ENCODE results near the gene PLA2G3. TPM values are rescaled to one million over a fixed set of nuclear protein-coding genes. Genes with fewer than 3 reads are reported as not detected.

Gene PLA2G3
- total RNA-seq, 1 donor, result 0.36 TPM

DNA sequence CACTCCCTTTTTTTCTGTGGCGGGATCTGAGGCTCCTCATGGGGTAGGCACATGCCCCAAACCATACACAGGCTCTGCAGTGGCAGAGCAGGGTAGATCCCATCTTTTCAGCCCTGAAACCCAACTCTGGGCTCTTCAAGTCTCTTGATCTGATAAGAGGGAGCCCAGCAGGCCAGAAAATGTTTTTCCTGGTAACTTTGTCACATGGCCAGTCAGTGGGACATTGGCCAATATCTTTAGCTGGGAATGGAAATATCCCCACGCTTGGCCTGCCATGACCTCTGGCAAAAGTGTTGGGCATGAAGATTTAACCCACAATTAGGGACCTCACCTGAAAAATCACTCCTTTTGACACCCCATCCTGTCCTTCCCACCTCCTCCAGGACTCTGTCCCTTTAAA lies 9.4 kb downstream of the PLA2G3 start:
- no peaks in the 10 kb centered on the region for H3K79me2 ChIP-seq (ENCODE audit: insufficient read depth, low read length)
- no peak overlapping the region for H3K4me3 ChIP-seq (ENCODE audit: insufficient read depth, low read length)
- no peaks in the 10 kb centered on the region for H3K4me1 ChIP-seq (ENCODE audit: insufficient read depth, low read length)
- no peaks in the 10 kb centered on the region for H3K9me3 ChIP-seq (ENCODE audit: low read depth, low read length)
- no peak overlapping the region for H3K4me2 ChIP-seq (ENCODE audit: insufficient read depth, low read length)
- TF ChIP-seq CTCF (IDR thresholded peaks at IDR 0.05; ENCODE audit: extremely low read depth, low read depth, low read length), result no peak
- no peak overlapping the region for H2AFZ ChIP-seq (ENCODE audit: low read length)
- no peaks in the 10 kb centered on the region for H3K27me3 ChIP-seq (ENCODE audit: insufficient read depth, low read length)
- peak; percentile 52 for DNase-seq (ENCODE audit: insufficient read length, low spot score, missing footprints)
- H4K20me1 ChIP-seq (ENCODE audit: insufficient read depth, low read length), result no peaks in the 10 kb centered on the region
- H3K36me3 ChIP-seq (ENCODE audit: insufficient read depth, low read length), result no peaks in the 10 kb centered on the region
- H3K27ac ChIP-seq (ENCODE audit: low read depth, low read length), result no peak overlapping the region

GRCh38 chr22:31128156-31128555 lies 12.2 kb downstream of the PLA2G3 start:
- no peak overlapping the region for H3K4me3 ChIP-seq (ENCODE audit: insufficient read depth, low read length)
- no peaks in the 10 kb centered on the region for H4K20me1 ChIP-seq (ENCODE audit: insufficient read depth, low read length)
- no peak for TF ChIP-seq CTCF (IDR thresholded peaks at IDR 0.05; ENCODE audit: extremely low read depth, low read depth, low read length)
- no peak overlapping the region for H3K27ac ChIP-seq (ENCODE audit: low read depth, low read length)
- no peaks in the 10 kb centered on the region for H3K4me1 ChIP-seq (ENCODE audit: insufficient read depth, low read length)
- H2AFZ ChIP-seq (ENCODE audit: low read length), result no peak overlapping the region
- peaks cover 11% of the 10 kb centered on the region for H3K27me3 ChIP-seq (ENCODE audit: insufficient read depth, low read length)
- H3K4me2 ChIP-seq (ENCODE audit: insufficient read depth, low read length), result no peak overlapping the region
- H3K79me2 ChIP-seq (ENCODE audit: insufficient read depth, low read length), result no peaks in the 10 kb centered on the region
- no peaks in the 10 kb centered on the region for H3K9me3 ChIP-seq (ENCODE audit: low read depth, low read length)
- no peaks in the 10 kb centered on the region for H3K36me3 ChIP-seq (ENCODE audit: insufficient read depth, low read length)
- peak; percentile 88 for DNase-seq (ENCODE audit: insufficient read length, low spot score, missing footprints)

GRCh38 chr22:31127181-31127772 lies 13.0 kb downstream of the PLA2G3 start:
- peak; percentile 56 for DNase-seq (ENCODE audit: insufficient read length, low spot score, missing footprints)
- Histone ChIP-seq H3K4me2 (ENCODE audit: insufficient read depth, low read length) (no peak overlapping the region), H3K9me3 (ENCODE audit: low read depth, low read length) (no peaks in the 10 kb centered on the region), H3K27ac (ENCODE audit: low read depth, low read length) (no peak overlapping the region), H4K20me1 (ENCODE audit: insufficient read depth, low read length) (no peaks in the 10 kb centered on the region), H3K36me3 (ENCODE audit: insufficient read depth, low read length) (no peaks in the 10 kb centered on the region), H3K4me1 (ENCODE audit: insufficient read depth, low read length) (peaks cover 3% of the 10 kb centered on the region), H3K79me2 (ENCODE audit: insufficient read depth, low read length) (no peaks in the 10 kb centered on the region), H3K4me3 (ENCODE audit: insufficient read depth, low read length) (no peak overlapping the region), H2AFZ (ENCODE audit: low read length) (no peak overlapping the region), H3K27me3 (ENCODE audit: insufficient read depth, low read length) (peaks cover 11% of the 10 kb centered on the region)
- TF ChIP-seq CTCF (IDR thresholded peaks at IDR 0.05; ENCODE audit: extremely low read depth, low read depth, low read length), result no peak

DNA sequence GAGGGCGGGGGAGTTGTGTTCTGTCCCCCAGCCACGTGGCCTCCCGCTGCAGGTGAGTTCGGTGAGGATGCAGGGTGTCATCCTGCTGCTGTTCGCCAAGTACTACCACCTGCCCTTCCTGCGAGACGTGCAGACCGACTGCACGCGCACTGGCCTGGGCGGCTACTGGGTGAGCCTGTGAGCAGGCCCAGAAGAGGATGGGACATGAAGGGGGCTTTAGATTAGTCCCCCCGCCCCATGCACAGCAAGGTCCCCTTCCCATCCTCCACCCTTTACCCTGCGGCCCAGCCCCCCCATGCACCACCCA lies 13.5 kb downstream of the PLA2G3 start:
- DNase-seq (ENCODE audit: insufficient read length, low spot score, missing footprints), result peak; percentile 49
- H2AFZ ChIP-seq (ENCODE audit: low read length), result no peak overlapping the region
- no peak overlapping the region for H3K4me2 ChIP-seq (ENCODE audit: insufficient read depth, low read length)

More for the DNA sequence above, 13.5 kb downstream of the PLA2G3 start:
- Histone ChIP-seq H3K36me3 (ENCODE audit: insufficient read depth, low read length) (no peaks in the 10 kb centered on the region), H3K27ac (ENCODE audit: low read depth, low read length) (no peak overlapping the region), H3K79me2 (ENCODE audit: insufficient read depth, low read length) (no peaks in the 10 kb centered on the region), H3K9me3 (ENCODE audit: low read depth, low read length) (no peaks in the 10 kb centered on the region), H4K20me1 (ENCODE audit: insufficient read depth, low read length) (no peaks in the 10 kb centered on the region), H3K4me1 (ENCODE audit: insufficient read depth, low read length) (peaks cover 3% of the 10 kb centered on the region), H3K27me3 (ENCODE audit: insufficient read depth, low read length) (peaks cover 11% of the 10 kb centered on the region), H3K4me3 (ENCODE audit: insufficient read depth, low read length) (no peak overlapping the region)
- no peak for TF ChIP-seq CTCF (IDR thresholded peaks at IDR 0.05; ENCODE audit: extremely low read depth, low read depth, low read length)
